HG03469 (cell line): ENCODE data around the gene CALD1.

Source experiments
- ATAC-seq: cut with Tn5 transposase; IDR thresholded peaks from one replicate; pipeline ENCODE4 v1.9.1; 2021; ENCODE audit warnings: mild to moderate bottlenecking, moderate library complexity, moderate number of reproducible peaks; ENCODE audit not compliant: unreplicated experiment

Gene CALD1

DNA sequence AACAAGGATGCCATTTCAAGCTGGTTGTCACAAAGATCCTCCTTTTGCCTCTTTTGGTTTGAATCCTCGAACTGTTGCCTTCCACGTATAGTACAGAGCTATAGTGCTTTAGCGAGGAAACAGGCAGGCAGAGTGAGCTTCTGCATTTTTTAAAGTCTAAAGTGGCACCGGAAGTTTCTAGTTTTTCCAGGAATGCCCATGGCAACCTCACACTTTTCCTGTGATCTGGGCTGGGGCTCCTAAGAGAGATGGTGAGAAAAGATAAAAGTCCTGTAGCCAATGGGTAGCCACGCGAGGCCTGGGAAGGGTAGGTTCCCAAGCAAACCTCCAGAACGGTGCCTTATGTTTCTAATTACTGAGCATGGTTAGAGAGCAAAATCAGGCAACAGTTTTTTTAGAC lies 76.7 kb downstream of the CALD1 start:
- no peak for ATAC-seq

- no peak for ATAC-seq
Observed at GRCh38 chr7:134856691-134857090, 77.3 kb downstream of the CALD1 start.

DNA sequence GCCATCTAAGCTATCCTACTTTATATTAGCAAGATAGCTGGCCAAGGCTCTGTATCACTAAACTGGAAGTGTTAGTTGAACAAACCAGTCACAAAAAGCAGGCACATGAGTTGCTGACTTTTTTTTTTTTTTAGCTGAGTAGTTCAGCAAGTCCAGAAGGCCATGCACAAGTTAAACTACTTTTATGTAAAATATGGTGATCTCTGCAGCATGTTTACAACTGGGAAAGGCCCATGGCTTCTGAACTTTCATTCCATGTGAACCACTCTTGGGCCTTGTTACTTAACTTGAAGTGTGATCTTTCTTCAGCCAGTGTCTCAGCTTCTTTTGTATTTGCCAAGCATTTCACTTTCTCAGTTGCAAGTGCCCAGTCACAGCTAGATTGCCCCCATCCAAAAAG lies 78.5 kb downstream of the CALD1 start:
- no peak for ATAC-seq

DNA sequence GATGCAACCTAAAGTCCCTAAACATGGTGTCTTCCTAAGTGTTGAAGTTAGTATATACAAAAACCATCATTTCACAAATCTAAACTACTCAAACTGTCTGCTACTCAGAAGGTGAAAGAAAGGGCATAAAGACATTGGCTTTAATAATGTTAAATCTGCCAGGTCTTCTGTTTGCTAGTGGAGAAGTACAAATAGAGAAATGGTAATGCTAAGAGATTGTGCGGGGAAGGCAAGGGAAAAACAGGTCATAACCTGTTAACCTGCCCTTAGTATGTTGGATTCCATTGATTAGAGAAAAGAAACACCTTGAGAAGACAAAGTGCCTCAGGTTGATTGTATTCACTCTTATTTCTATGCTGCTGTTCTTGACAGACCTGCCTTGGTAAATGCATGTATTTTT lies 80.3 kb downstream of the CALD1 start:
- no peak for ATAC-seq

GRCh38 chr7:134865001-134865845 lies 85.8 kb downstream of the CALD1 start:
- no peak for ATAC-seq

DNA sequence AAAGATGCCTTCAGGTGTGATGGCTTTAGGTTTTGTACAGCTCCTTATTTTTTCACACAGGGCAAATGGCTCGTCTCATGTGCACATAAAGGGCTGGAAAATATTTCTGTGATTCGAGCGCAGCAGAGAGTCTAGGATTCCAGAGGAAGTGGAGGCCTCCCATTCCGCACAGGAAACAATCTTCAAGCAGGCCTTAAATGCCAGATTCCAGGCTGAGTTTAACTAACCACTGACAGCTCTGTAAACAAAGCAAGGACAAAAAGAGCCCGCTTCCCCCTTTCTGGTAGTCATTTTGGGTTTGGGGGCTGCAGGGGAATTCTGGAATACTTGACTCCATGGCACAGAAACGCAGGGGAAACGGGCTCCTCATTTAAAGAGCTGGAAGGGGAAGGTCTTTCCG lies 87.2 kb downstream of the CALD1 start:
- ATAC-seq, result no peak

- ATAC-seq, result no peak
Observed at GRCh38 chr7:134870156-134870555, 90.7 kb downstream of the CALD1 start.

DNA sequence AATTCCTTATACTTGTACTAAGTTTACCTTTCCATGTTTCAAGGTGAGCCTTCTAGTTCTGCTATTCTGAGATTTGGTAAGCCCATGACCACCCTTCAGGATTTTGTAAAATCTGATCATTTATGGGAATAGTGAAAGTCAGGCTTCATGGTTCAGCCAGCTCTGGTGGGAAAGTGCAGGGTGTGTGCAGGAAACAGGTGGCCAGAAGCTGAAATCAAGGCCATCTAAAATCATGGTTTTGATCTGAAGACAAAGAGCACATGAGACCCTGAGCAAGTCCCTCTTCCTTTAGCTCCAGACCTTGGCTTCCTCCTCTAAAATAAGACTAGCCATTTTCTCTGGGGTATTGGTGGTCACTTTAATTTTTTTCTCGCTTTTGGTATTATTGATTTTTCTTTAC lies 91.3 kb downstream of the CALD1 start:
- ATAC-seq, result no peak

GRCh38 chr7:134873253-134873652 lies 93.8 kb downstream of the CALD1 start:
- no peak for ATAC-seq

- ATAC-seq, result no peak
Observed at GRCh38 chr7:134874407-134874806, 95.0 kb downstream of the CALD1 start.

DNA sequence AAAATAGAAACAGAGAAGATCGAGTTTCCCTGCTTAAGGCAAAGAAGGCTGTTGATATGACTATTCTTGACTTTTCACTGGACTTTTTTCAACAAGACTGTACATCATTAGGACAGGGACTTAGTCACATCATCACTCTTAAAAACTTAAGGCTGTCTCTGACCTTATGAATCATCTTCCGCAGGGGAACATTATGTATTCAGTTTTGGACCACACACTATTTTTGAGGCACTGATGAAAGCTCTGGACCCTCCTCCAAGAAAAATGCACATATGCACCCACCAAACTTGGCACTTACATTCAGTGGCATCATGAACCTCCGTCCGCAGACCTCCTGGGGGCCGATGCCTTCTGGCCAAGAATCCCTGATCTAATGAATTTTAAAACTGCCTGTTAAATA lies 96.4 kb downstream of the CALD1 start:
- no peak for ATAC-seq

- no peak for ATAC-seq
Observed at GRCh38 chr7:134878746-134879357, 99.4 kb downstream of the CALD1 start.

DNA sequence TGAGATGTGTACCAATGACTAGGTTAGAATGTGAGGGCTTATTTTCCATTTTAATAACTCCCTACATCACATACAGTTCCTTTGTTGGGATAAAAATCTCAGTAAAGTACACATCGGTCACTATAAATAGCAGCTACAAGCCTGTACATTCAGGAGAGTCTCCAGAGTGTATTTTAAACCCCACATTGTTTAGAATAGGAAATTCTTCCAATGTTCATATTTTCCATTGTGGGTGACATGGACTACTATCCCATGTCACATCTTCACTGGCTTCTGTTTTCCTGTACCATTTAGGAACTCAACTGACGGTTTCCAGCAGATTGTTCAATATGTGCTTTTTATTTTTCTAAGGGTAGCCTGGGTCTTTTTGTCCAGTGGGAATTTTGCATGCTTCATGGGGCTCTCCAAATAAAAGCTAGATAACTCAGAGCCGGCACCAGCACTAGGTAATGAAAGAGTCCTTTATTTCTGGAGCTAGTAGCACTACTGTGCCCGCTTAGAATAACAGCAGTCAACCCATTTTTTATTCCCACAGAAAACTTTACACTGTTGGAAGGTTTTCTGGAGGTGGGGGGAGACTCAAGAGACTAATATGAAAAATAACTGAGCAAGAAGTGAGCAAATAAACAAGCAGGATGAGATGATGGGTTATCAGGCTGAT lies 100.5 kb downstream of the CALD1 start:
- no peak for ATAC-seq

DNA sequence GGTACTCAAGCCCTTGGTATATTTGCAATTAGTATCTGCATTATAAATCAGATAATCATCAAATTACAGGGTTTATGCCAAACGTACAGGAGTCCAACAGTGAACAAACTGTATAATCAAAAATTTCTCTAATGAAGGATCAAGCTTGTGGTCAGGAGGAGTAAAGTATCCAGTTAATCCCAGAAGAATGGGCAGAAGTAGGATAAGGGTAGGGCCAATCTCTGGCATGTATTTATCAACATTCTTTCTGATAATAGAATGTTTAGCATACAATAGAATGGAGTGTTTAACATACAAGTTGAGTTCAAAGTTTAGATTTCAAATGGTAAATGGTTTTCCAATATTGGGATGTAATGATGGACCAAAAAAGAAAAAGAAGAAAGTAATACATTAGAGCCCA lies 103.0 kb downstream of the CALD1 start:
- no peak for ATAC-seq

DNA sequence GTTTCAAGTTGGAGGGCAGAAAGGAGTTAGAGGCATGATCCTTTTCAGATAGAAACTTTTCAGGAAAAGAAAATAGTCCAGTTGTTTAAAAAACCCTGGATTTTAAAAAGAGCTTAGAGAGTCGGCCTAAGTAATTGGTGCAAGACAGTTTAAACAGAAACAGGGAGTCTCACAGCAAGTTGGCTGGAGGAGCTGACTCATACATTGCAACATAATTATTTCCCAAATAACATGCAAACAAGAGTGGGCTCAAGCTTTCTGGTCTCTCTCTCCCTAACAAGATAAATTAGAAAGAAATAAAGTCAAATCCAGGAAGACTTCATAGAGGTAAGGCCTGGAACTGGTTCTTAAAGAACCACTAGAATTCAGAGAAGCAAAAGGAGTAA lies 106.5 kb downstream of the CALD1 start:
- ATAC-seq, result no peak

DNA sequence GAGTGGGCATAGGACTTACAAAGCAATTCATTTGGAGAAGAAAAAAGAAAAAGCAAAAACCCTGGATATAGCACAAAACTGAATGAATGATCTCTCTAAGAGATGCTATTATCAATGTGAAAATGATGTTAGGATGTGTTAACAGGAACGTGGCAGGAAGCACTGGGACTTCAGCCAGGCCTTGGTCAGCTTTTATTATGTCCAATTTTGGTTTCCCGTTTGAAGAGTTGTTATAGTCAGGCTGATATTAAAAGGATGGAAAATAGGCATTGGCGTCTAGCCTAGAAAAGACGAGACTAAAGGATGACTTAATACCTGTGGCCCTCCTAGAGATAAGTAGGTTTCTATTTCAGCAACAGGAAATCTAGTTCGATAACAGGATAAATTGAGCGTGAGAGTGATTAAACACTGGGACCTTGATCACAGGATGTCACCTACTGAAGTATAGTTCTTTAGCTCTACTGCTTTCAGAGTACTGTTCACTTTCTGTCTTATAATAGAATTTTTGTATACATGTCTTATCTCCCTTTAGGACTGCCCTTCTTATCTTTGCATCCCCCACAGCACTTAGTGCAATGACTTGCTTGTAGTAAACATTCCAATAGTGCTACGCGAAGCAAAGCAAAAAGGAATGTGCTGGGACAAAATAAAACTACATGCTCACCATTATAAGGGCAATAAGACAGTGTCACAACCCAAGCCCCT lies 107.1 kb downstream of the CALD1 start:
- ATAC-seq, result no peak

- ATAC-seq, result no peak
Observed at GRCh38 chr7:134887523-134887922, 108.1 kb downstream of the CALD1 start.

DNA sequence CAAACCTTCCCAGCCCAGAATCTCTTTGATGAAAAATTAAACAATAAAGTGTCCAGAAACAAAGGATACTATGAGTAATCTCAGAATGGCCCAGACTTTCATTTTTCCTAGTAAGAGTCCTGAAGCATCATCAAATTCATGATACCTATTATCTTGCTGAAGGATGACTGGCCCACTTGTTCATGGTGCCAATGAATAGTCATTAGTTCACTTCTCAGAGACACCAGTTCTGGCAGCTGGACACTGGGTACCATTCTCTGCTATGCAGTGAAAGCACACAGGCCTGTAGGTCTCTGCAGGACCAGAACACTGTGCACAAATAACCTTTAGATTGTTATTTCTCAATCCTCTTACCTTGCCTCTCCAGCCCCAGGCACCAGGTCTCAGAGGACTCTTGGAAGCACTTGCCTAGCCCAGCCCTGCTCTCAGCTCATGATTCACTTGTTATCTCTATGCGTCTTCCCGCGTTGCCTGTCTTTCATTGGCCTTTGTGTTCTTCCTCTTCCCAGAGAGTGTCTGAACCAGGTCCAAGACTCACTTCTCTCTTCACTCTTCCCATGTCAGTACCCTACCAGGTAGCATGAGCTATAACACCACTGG lies 108.8 kb downstream of the CALD1 start:
- no peak for ATAC-seq

GRCh38 chr7:134890246-134891240 lies 111.1 kb downstream of the CALD1 start:
- no peak for ATAC-seq

GRCh38 chr7:134891262-134891695 lies 111.8 kb downstream of the CALD1 start:
- no peak for ATAC-seq
